ENCODE measurements around the gene USP37.
A peak's percentile ranks its signal among the peaks of the same experiment; 100 is the strongest.

The USP37 gene

GRCh38 chr2:218477247-218477646 is 90.9 kb downstream of the USP37 start:
- no peak for DNase-seq (ENCODE audit: low spot score)

- no peak for DNase-seq (ENCODE audit: low spot score)
Observed at GRCh38 chr2:218476676-218477075, 91.5 kb downstream of the USP37 start.

- DNase-seq (ENCODE audit: low spot score), result no peak
Observed at GRCh38 chr2:218474527-218474926, 93.6 kb downstream of the USP37 start.

- DNase-seq (ENCODE audit: low spot score), result no peak
Observed at GRCh38 chr2:218472988-218473387, 95.2 kb downstream of the USP37 start.

- no peak for DNase-seq (ENCODE audit: low spot score)
Observed at GRCh38 chr2:218471982-218472381, 96.2 kb downstream of the USP37 start.

GRCh38 chr2:218471036-218471435 is 97.1 kb downstream of the USP37 start:
- DNase-seq (ENCODE audit: low spot score), result no peak

- no peak for DNase-seq (ENCODE audit: low spot score)
Observed at GRCh38 chr2:218470448-218470847, 97.7 kb downstream of the USP37 start.

- DNase-seq (ENCODE audit: low spot score), result peak; percentile 7
Observed at GRCh38 chr2:218465987-218466633, 102.0 kb downstream of the USP37 start.

GRCh38 chr2:218458598-218458997 is 109.6 kb downstream of the USP37 start:
- DNase-seq (ENCODE audit: low spot score), result no peak

GRCh38 chr2:218456849-218457248 is 111.3 kb downstream of the USP37 start:
- no peak for DNase-seq (ENCODE audit: low spot score)

- DNase-seq (ENCODE audit: low spot score), result no peak
Observed at GRCh38 chr2:218452079-218452478, 116.1 kb downstream of the USP37 start.

GRCh38 chr2:218448934-218449333 is 119.2 kb downstream of the USP37 start:
- DNase-seq (ENCODE audit: low spot score), result no peak

- DNase-seq (ENCODE audit: low spot score), result no peak
Observed at GRCh38 chr2:218447072-218447471, 121.1 kb downstream of the USP37 start.

GRCh38 chr2:218446547-218446946 is 121.6 kb downstream of the USP37 start:
- DNase-seq (ENCODE audit: low spot score), result no peak

- DNase-seq (ENCODE audit: low spot score), result no peak
Observed at GRCh38 chr2:218445602-218446001, 122.5 kb downstream of the USP37 start.

GRCh38 chr2:218444692-218445357 is 123.3 kb downstream of the USP37 start:
- no peak for DNase-seq (ENCODE audit: low spot score)

GRCh38 chr2:218438596-218438995 is 129.6 kb downstream of the USP37 start:
- no peak for DNase-seq (ENCODE audit: low spot score)

GRCh38 chr2:218437969-218438368 is 130.2 kb downstream of the USP37 start:
- DNase-seq (ENCODE audit: low spot score), result no peak

GRCh38 chr2:218436992-218437391 is 131.2 kb downstream of the USP37 start:
- DNase-seq (ENCODE audit: low spot score), result no peak

GRCh38 chr2:218435003-218435982 is 132.9 kb downstream of the USP37 start:
- DNase-seq (ENCODE audit: low spot score), result no peak

- DNase-seq (ENCODE audit: low spot score), result no peak
Observed at GRCh38 chr2:218434456-218434855, 133.7 kb downstream of the USP37 start.

GRCh38 chr2:218432676-218433365 is 135.3 kb downstream of the USP37 start:
- no peak for DNase-seq (ENCODE audit: low spot score)

Data from putamen (tissue), 1 donor.